ENCODE results near the gene MAP2K4.
"Not testable (repeated sequence)": the region's sequence is repeated elsewhere in the genome, so short reads cannot be mapped to it uniquely, and the experiment has no call there.

The MAP2K4 gene

DNA sequence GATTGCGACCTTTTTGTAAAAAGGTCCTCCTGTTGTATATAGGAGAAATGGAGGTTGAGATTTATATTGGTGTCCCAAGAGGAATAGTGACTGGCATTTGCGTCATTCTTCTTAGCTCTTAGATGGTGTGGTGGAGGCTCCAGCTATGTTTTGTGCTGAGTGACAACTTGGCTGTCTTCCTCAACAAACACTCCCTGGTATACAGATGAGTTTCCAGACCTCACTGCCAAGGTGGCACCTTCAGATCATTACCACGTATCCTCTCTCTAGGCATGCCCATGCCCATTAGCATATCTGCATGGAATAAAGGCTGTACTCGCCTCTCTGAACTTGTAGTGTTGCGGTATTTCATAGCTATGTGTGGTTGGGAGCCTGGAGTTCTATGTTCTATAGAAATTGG, 120.0 kb downstream of the MAP2K4 start:
- H3K36me3 ChIP-seq (ENCODE audit: control insufficient read depth in 1 of 2, insufficient read depth in 2 of 2, low read length in 2 of 2), result peaks cover 38 to 58% of the 10 kb centered on the region in 2 donors
- peaks cover 0 to 3% of the 10 kb centered on the region in 2 donors for H3K9me3 ChIP-seq (ENCODE audit: control insufficient read depth in 1 of 2, low read length in 2 of 2)
- no peaks in the 10 kb centered on the region for H3K27me3 ChIP-seq (ENCODE audit: low read depth, low read length)
- H3K4me3 ChIP-seq (ENCODE audit: low read depth in 1 of 2, low read length in 2 of 2), result no peak overlapping the region
- H3K4me1 ChIP-seq (ENCODE audit: control insufficient read depth in 1 of 2, insufficient read depth in 2 of 2, low read length in 2 of 2), result no peaks in the 10 kb centered on the region
- H3K27ac ChIP-seq (ENCODE audit: low read length), result no peak overlapping the region

GRCh38 chr17:12162187-12162586, 141.5 kb downstream of the MAP2K4 start:
- not testable (repeated sequence) for H3K9me3 ChIP-seq (ENCODE audit: control insufficient read depth in 1 of 2, low read length in 2 of 2); H3K27me3 ChIP-seq (ENCODE audit: low read depth, low read length)

DNA sequence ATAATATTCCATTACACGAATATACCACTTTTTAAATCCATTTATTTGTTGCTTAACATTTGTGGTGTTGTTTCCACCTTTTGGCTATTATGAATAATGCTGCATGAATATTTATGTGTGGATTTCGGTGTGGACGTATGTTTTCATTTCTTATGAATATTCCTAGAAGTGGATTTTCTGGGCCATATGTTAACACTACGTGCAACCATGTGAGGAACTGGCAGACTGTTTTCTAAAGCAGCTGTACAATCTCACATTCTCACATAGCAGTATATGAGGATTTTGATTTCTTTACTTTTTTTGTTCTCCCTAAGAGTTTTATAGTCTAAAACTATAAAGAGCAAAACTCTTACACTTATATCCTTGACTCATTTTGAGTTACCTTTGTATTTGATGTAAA, 143.4 kb downstream of the MAP2K4 start:
- Histone ChIP-seq H3K27me3 (ENCODE audit: low read depth, low read length) (no peaks in the 10 kb centered on the region), H3K4me3 (ENCODE audit: low read depth in 1 of 2, low read length in 2 of 2) (no peak overlapping the region), H3K36me3 (ENCODE audit: control insufficient read depth in 1 of 2, insufficient read depth in 2 of 2, low read length in 2 of 2) (no peaks in the 10 kb centered on the region), H3K4me1 (ENCODE audit: control insufficient read depth in 1 of 2, insufficient read depth in 2 of 2, low read length in 2 of 2) (no peaks in the 10 kb centered on the region), H3K9me3 (ENCODE audit: control insufficient read depth in 1 of 2, low read length in 2 of 2) (peaks cover 0 to 6% of the 10 kb centered on the region in 2 donors), H3K27ac (ENCODE audit: low read length) (no peak overlapping the region)

More at GRCh38 chr17:12162187-12162586, 141.5 kb downstream of the MAP2K4 start:
- H3K36me3 ChIP-seq (ENCODE audit: control insufficient read depth in 1 of 2, insufficient read depth in 2 of 2, low read length in 2 of 2); H3K4me3 ChIP-seq (ENCODE audit: low read depth in 1 of 2, low read length in 2 of 2); H3K4me1 ChIP-seq (ENCODE audit: control insufficient read depth in 1 of 2, insufficient read depth in 2 of 2, low read length in 2 of 2); H3K27ac ChIP-seq (ENCODE audit: low read length): not testable (repeated sequence)

DNA sequence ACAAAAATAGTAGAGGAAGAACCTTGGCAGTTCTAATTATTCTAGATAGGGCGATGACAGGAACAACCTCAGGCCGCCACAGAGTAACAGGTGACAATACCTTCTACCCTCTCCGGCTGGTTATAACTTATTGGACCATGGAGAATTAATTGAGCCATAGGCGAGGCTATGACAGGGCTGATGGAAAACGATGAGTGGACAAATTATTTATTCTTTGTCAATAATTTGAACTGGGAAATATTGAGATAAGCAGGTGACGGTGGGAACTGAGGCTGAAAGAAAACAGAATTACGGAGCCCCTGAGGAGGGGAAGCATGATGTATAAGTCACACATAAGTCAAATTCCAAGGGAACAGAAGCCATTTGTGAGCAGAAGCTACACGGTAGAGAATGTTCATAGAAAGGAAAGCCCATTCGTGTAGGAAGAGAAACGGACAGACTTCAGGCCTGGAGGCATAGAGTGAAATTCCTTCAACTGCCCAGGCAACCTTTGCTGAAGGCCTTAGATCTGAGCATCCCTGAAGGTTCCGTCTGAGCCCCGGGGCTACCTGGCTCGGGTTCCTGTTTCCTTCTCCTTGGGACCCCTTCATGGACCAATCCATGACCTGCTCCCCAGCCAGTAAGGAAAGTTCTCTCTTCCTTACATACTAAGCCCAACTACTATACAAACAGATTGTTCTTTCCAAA, 158.1 kb downstream of the MAP2K4 start:
- Histone ChIP-seq H3K9me3 (ENCODE audit: control insufficient read depth in 1 of 2, low read length in 2 of 2) (no peaks in the 10 kb centered on the region), H3K36me3 (ENCODE audit: control insufficient read depth in 1 of 2, insufficient read depth in 2 of 2, low read length in 2 of 2) (no peaks in the 10 kb centered on the region), H3K4me1 (ENCODE audit: control insufficient read depth in 1 of 2, insufficient read depth in 2 of 2, low read length in 2 of 2) (no peaks in the 10 kb centered on the region), H3K27me3 (ENCODE audit: low read depth, low read length) (no peaks in the 10 kb centered on the region), H3K4me3 (ENCODE audit: low read depth in 1 of 2, low read length in 2 of 2) (no peak overlapping the region), H3K27ac (ENCODE audit: low read length) (no peak overlapping the region)

DNA sequence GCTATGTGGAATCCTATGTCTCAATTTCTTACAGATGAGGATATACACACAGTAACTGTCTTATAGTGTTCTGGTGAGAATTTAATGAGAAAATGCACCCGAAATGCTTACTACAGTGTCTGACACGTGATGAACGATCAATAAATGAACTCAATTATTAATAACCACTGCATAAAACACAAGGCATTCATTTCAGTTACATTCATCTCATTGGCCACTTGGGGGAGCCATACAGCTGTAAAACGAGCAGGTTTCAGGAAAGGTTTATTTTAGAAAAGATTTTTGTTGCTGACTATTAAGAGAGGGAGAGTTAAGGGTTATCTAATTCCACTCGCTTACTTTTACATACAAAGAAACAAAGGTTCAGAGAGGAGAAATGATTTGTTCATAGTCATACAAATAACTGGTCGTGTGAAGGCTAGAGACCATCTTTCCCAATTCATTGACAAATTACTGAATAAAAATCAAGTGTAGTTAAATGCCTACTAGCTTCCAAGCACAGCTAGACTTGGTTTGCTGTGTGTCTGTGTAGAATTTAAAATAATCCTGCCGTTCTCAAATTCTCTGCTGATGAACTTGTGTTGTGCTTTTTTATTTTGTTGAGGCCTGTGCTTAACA, 160.1 kb downstream of the MAP2K4 start:
- Histone ChIP-seq H3K4me3 (ENCODE audit: low read depth in 1 of 2, low read length in 2 of 2) (no peak overlapping the region), H3K27me3 (ENCODE audit: low read depth, low read length) (no peaks in the 10 kb centered on the region), H3K36me3 (ENCODE audit: control insufficient read depth in 1 of 2, insufficient read depth in 2 of 2, low read length in 2 of 2) (no peaks in the 10 kb centered on the region), H3K4me1 (ENCODE audit: control insufficient read depth in 1 of 2, insufficient read depth in 2 of 2, low read length in 2 of 2) (no peaks in the 10 kb centered on the region), H3K9me3 (ENCODE audit: control insufficient read depth in 1 of 2, low read length in 2 of 2) (no peaks in the 10 kb centered on the region), H3K27ac (ENCODE audit: low read length) (no peak overlapping the region)

DNA sequence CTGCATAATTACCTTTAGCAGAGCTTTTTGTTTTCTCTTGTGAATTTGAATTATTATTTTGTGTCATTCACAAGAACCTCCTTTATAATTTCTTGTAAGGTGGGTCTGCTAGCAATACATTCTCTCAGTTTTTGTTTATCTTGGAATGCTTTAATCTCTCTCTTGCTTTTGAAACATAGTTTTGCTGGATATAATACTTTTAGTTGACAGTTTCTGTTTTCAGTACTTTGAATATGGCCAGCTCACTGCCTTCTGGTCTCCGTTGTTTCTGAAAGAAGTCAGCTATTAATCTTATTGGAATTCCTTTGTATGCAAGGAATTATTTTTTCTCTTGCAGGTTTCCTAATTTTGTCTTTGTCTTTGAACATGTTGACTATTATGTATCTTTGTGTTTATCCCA, 167.0 kb downstream of the MAP2K4 start:
- H3K36me3 ChIP-seq (ENCODE audit: control insufficient read depth in 1 of 2, insufficient read depth in 2 of 2, low read length in 2 of 2), result no peaks in the 10 kb centered on the region
- no peaks in the 10 kb centered on the region for H3K27me3 ChIP-seq (ENCODE audit: low read depth, low read length)
- no peak overlapping the region for H3K4me3 ChIP-seq (ENCODE audit: low read depth in 1 of 2, low read length in 2 of 2)
- peaks cover 0 to 3% of the 10 kb centered on the region in 2 donors for H3K9me3 ChIP-seq (ENCODE audit: control insufficient read depth in 1 of 2, low read length in 2 of 2)
- no peak overlapping the region for H3K27ac ChIP-seq (ENCODE audit: low read length)
- H3K4me1 ChIP-seq (ENCODE audit: control insufficient read depth in 1 of 2, insufficient read depth in 2 of 2, low read length in 2 of 2), result no peaks in the 10 kb centered on the region

DNA sequence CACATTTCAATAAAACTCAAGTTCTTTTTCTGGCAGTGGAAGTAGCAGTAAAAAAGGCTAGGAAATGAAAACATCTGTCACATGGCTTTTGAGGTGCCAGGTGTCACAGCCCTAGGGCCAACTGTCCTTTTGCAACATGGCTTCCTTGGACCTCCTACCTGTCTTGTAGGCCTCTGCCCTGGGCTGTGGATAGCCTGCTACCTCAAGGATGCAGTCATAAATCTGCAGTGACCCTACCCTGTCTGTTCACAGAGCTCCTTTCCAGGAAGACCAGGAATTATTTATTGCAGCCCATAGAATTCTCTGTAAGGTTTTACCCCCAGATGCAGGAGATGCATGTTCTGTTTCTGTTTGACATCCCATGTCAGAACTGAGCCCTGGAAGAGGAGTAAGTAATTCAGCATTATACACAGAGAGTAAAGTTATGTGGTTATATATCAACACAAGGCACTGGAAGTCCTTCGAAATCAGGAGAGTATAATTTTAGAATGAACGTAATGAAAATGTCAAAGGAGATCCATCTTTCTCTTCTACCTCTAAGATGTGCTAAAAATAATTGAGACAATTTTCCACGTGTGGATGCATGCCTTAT, 172.6 kb downstream of the MAP2K4 start:
- Histone ChIP-seq H3K27ac (ENCODE audit: low read length) (no peak overlapping the region), H3K27me3 (ENCODE audit: low read depth, low read length) (no peaks in the 10 kb centered on the region), H3K4me3 (ENCODE audit: low read depth in 1 of 2, low read length in 2 of 2) (no peak overlapping the region)

More for the DNA sequence above, 172.6 kb downstream of the MAP2K4 start:
- Histone ChIP-seq H3K36me3 (ENCODE audit: control insufficient read depth in 1 of 2, insufficient read depth in 2 of 2, low read length in 2 of 2) (no peaks in the 10 kb centered on the region), H3K4me1 (ENCODE audit: control insufficient read depth in 1 of 2, insufficient read depth in 2 of 2, low read length in 2 of 2) (peaks cover 0 to 4% of the 10 kb centered on the region in 2 donors), H3K9me3 (ENCODE audit: control insufficient read depth in 1 of 2, low read length in 2 of 2) (no peaks in the 10 kb centered on the region)

Measured in muscle layer of duodenum (tissue), 2 donors.